HEK293 (cell line): Measurements from ENCODE around the gene EFEMP2.

Source experiments
- BCL11A ChIP-seq: fragments of 450-650 bp; formaldehyde crosslinking; IDR thresholded peaks from 2 replicates; pipeline ENCODE4 v1.5.1; 2016; ENCODE audit warnings: low read depth, missing biosample characterization, missing genetic modification characterization
- GLIS2 ChIP-seq: fragments of 450-650 bp; formaldehyde crosslinking; IDR thresholded peaks from 2 replicates; pipeline ENCODE4 v1.5.1; 2016; ENCODE audit warnings: missing biosample characterization, missing genetic modification characterization
- HIC1 ChIP-seq: fragments of 450-650 bp; formaldehyde crosslinking; IDR thresholded peaks from 2 replicates; pipeline ENCODE4 v1.5.1; 2016; ENCODE audit warnings: missing biosample characterization, missing genetic modification characterization
- KLF10 ChIP-seq: fragments of 450-650 bp; IDR thresholded peaks from 2 replicates; pipeline ENCODE4 v1.5.1; 2018; ENCODE audit warnings: missing biosample characterization, mild to moderate bottlenecking, missing genetic modification characterization
- OSR2 ChIP-seq: fragments of 450-650 bp; formaldehyde crosslinking; IDR thresholded peaks from 2 replicates; pipeline ENCODE4 v1.5.1; 2016; ENCODE audit warnings: missing biosample characterization, missing genetic modification characterization
- REPIN1 ChIP-seq: fragments of 450-650 bp; formaldehyde crosslinking; IDR thresholded peaks from 2 replicates; pipeline ENCODE4 v1.5.1; 2017; ENCODE audit warnings: missing biosample characterization, missing genetic modification characterization, low read depth
- SP3 ChIP-seq: fragments of 450-650 bp; formaldehyde crosslinking; IDR thresholded peaks from 2 replicates; pipeline ENCODE4 v1.5.1; 2016; ENCODE audit warnings: missing biosample characterization, missing genetic modification characterization
- SP7 ChIP-seq: fragments of 450-650 bp; formaldehyde crosslinking; IDR thresholded peaks from 2 replicates; pipeline ENCODE4 v1.5.1; 2016; ENCODE audit warnings: missing biosample characterization, missing genetic modification characterization
- WT1 ChIP-seq: fragments of 450-650 bp; formaldehyde crosslinking; IDR thresholded peaks from 2 replicates; pipeline ENCODE4 v1.5.1; 2016; ENCODE audit warnings: missing biosample characterization, missing genetic modification characterization
- ZBTB20 ChIP-seq: fragments of 450-650 bp; formaldehyde crosslinking; IDR thresholded peaks from 2 replicates; pipeline ENCODE4 v1.5.1; 2016; ENCODE audit warnings: missing biosample characterization, missing genetic modification characterization
- ZNF155 ChIP-seq: fragments of 450-650 bp; formaldehyde crosslinking; IDR thresholded peaks from 2 replicates; pipeline ENCODE4 v1.5.1; 2016; ENCODE audit warnings: missing biosample characterization, missing genetic modification characterization
- ZNF175 ChIP-seq: fragments of 450-650 bp; formaldehyde crosslinking; IDR thresholded peaks from 2 replicates; pipeline ENCODE4 v1.5.1; 2016; ENCODE audit warnings: missing biosample characterization, missing genetic modification characterization
- ZNF2 ChIP-seq: fragments of 450-650 bp; formaldehyde crosslinking; IDR thresholded peaks from 2 replicates; pipeline ENCODE4 v1.5.1; 2016; ENCODE audit warnings: missing biosample characterization, missing genetic modification characterization
- ZNF324 ChIP-seq: fragments of 450-650 bp; formaldehyde crosslinking; IDR thresholded peaks from 2 replicates; pipeline ENCODE4 v1.5.1; 2016; ENCODE audit warnings: missing biosample characterization, missing genetic modification characterization
- ZNF398 ChIP-seq: fragments of 450-650 bp; formaldehyde crosslinking; IDR thresholded peaks from 2 replicates; pipeline ENCODE4 v1.5.1; 2017; ENCODE audit warnings: missing biosample characterization, missing genetic modification characterization
- ZNF521 ChIP-seq: fragments of 450-650 bp; formaldehyde crosslinking; IDR thresholded peaks from 2 replicates; pipeline ENCODE4 v1.5.1; 2017; ENCODE audit warnings: missing biosample characterization, mild to moderate bottlenecking, missing genetic modification characterization
- ZNF560 ChIP-seq: fragments of 450-650 bp; formaldehyde crosslinking; IDR thresholded peaks from 2 replicates; pipeline ENCODE4 v1.5.1; 2017; ENCODE audit warnings: missing biosample characterization, missing genetic modification characterization, borderline replicate concordance
- ZNF600 ChIP-seq: fragments of 450-650 bp; formaldehyde crosslinking; IDR thresholded peaks from 2 replicates; pipeline ENCODE4 v1.5.1; 2016; ENCODE audit warnings: missing biosample characterization, missing genetic modification characterization
- ZNF623 ChIP-seq: fragments of 450-650 bp; formaldehyde crosslinking; IDR thresholded peaks from 2 replicates; pipeline ENCODE4 v1.5.1; 2016; ENCODE audit warnings: missing biosample characterization, missing genetic modification characterization
- ZNF830 ChIP-seq: fragments of 450-650 bp; IDR thresholded peaks from 2 replicates; pipeline ENCODE4 v1.5.0; 2018; ENCODE audit warnings: missing biosample characterization, missing genetic modification characterization, low read depth, mild to moderate bottlenecking, moderate library complexity
- ZXDB ChIP-seq: fragments of 450-650 bp; formaldehyde crosslinking; IDR thresholded peaks from 2 replicates; pipeline ENCODE4 v1.5.1; 2016; ENCODE audit warnings: missing biosample characterization, missing genetic modification characterization
- TF ChIP-seq, protein P1 (sequence below): fragments of 450-650 bp; formaldehyde crosslinking; IDR thresholded peaks from 2 replicates; pipeline ENCODE4 v1.5.1; 2016; ENCODE audit warnings: missing biosample characterization, missing genetic modification characterization, borderline replicate concordance
- TF ChIP-seq, protein P2 (sequence below): fragments of 450-650 bp; formaldehyde crosslinking; IDR thresholded peaks from 2 replicates; pipeline ENCODE4 v1.5.1; 2016; ENCODE audit warnings: missing biosample characterization, missing genetic modification characterization
- TF ChIP-seq, protein P3 (sequence below): fragments of 450-650 bp; formaldehyde crosslinking; IDR thresholded peaks from 2 replicates; pipeline ENCODE4 v1.5.1; 2016; ENCODE audit warnings: missing biosample characterization, missing genetic modification characterization
- TF ChIP-seq, protein P4 (sequence below): fragments of 450-650 bp; formaldehyde crosslinking; IDR thresholded peaks from 2 replicates; pipeline ENCODE4 v1.5.1; 2016; ENCODE audit warnings: missing biosample characterization, missing genetic modification characterization

EFEMP2 gene

DNA sequence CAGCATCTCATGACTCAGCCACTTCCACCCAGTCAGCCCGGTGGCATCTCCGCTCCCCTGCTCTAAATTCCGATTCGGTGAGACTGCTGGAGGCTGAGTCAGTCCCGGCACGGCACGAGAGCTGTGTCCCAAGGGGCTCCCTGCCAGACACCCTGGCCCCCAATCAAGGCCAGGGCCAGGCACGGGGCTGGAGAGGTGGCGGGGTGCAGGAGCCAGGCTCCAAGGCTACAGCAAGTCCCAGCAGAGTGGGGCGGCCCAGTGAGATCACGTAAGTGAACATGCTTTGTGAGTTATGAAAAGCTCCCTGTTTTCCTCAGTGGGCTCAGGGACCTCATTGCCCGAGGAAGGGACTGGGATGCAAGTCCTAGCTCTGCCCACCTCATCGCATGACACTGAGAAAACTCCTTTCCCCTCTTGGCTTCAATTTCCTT, 43.2 kb upstream of the EFEMP2 start (continued):
- TF ChIP-seq ZNF398 (tag by site-specific recombination) (peak; percentile 28; the same call in 1 of the 2 replicates), ZNF155 (tag by site-specific recombination) (no peak), ZNF623 (tag by site-specific recombination) (no peak), BCL11A (0 out of 2 replicates have a peak, but pooled peaks have one; percentile 26), WT1 (tag by site-specific recombination) (peak; percentile 35; the same call in 1 of the 2 replicates), OSR2 (0 out of 2 replicates have a peak, but pooled peaks have one; percentile 25), KLF10 (tag by site-specific recombination) (peak; percentile 47; the same call in 1 of the 2 replicates), ZNF830 (tag by site-specific recombination) (no peak), ZNF2 (no peak), HIC1 (tag by site-specific recombination) (peak; percentile 70; the same call in 1 of the 2 replicates), ZNF600 (tag by site-specific recombination) (peak; percentile 52), SP3 (tag by site-specific recombination) (0 out of 2 replicates have a peak, but pooled peaks have one; percentile 36), ZNF175 (tag by site-specific recombination) (no peak), ZXDB (tag by site-specific recombination) (peak; percentile 48; the same call in 1 of the 2 replicates), REPIN1 (no peak), ZNF521 (no peak), ZBTB20 (peak; percentile 47; the same call in 1 of the 2 replicates), ZNF324 (tag by site-specific recombination) (peak; percentile 34; the same call in 1 of the 2 replicates), ZNF560 (tag by site-specific recombination) (no peak), GLIS2 (tag by site-specific recombination) (peak; percentile 83), SP7 (tag by site-specific recombination) (peak; percentile 85)
- TF ChIP-seq, protein P1, sequence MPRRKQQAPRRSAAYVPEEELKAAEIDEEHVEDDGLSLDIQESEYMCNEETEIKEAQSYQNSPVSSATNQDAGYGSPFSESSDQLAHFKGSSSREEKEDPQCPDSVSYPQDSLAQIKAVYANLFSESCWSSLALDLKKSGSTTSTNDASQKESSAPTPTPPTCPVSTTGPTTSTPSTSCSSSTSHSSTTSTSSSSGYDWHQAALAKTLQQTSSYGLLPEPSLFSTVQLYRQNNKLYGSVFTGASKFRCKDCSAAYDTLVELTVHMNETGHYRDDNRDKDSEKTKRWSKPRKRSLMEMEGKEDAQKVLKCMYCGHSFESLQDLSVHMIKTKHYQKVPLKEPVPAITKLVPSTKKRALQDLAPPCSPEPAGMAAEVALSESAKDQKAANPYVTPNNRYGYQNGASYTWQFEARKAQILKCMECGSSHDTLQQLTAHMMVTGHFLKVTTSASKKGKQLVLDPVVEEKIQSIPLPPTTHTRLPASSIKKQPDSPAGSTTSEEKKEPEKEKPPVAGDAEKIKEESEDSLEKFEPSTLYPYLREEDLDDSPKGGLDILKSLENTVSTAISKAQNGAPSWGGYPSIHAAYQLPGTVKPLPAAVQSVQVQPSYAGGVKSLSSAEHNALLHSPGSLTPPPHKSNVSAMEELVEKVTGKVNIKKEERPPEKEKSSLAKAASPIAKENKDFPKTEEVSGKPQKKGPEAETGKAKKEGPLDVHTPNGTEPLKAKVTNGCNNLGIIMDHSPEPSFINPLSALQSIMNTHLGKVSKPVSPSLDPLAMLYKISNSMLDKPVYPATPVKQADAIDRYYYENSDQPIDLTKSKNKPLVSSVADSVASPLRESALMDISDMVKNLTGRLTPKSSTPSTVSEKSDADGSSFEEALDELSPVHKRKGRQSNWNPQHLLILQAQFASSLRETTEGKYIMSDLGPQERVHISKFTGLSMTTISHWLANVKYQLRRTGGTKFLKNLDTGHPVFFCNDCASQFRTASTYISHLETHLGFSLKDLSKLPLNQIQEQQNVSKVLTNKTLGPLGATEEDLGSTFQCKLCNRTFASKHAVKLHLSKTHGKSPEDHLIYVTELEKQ = 0 out of 2 replicates have a peak, but pooled peaks have one; percentile 20
- TF ChIP-seq, protein P2, sequence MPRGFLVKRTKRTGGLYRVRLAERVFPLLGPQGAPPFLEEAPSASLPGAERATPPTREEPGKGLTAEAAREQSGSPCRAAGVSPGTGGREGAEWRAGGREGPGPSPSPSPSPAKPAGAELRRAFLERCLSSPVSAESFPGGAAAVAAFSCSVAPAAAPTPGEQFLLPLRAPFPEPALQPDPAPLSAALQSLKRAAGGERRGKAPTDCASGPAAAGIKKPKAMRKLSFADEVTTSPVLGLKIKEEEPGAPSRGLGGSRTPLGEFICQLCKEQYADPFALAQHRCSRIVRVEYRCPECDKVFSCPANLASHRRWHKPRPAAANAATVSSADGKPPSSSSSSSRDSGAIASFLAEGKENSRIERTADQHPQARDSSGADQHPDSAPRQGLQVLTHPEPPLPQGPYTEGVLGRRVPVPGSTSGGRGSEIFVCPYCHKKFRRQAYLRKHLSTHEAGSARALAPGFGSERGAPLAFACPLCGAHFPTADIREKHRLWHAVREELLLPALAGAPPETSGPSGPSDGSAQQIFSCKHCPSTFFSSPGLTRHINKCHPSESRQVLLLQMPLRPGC (tag by site-specific recombination) = peak; percentile 85
- TF ChIP-seq, protein P3, sequence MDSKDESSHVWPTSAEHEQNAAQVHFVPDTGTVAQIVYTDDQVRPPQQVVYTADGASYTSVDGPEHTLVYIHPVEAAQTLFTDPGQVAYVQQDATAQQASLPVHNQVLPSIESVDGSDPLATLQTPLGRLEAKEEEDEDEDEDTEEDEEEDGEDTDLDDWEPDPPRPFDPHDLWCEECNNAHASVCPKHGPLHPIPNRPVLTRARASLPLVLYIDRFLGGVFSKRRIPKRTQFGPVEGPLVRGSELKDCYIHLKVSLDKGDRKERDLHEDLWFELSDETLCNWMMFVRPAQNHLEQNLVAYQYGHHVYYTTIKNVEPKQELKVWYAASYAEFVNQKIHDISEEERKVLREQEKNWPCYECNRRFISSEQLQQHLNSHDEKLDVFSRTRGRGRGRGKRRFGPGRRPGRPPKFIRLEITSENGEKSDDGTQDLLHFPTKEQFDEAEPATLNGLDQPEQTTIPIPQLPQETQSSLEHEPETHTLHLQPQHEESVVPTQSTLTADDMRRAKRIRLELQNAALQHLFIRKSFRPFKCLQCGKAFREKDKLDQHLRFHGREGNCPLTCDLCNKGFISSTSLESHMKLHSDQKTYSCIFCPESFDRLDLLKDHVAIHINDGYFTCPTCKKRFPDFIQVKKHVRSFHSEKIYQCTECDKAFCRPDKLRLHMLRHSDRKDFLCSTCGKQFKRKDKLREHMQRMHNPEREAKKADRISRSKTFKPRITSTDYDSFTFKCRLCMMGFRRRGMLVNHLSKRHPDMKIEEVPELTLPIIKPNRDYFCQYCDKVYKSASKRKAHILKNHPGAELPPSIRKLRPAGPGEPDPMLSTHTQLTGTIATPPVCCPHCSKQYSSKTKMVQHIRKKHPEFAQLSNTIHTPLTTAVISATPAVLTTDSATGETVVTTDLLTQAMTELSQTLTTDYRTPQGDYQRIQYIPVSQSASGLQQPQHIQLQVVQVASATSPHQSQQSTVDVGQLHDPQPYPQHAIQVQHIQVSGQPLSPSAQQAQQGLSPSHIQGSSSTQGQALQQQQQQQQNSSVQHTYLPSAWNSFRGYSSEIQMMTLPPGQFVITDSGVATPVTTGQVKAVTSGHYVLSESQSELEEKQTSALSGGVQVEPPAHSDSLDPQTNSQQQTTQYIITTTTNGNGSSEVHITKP (tag by site-specific recombination) = peak; percentile 79
- TF ChIP-seq, protein P4, sequence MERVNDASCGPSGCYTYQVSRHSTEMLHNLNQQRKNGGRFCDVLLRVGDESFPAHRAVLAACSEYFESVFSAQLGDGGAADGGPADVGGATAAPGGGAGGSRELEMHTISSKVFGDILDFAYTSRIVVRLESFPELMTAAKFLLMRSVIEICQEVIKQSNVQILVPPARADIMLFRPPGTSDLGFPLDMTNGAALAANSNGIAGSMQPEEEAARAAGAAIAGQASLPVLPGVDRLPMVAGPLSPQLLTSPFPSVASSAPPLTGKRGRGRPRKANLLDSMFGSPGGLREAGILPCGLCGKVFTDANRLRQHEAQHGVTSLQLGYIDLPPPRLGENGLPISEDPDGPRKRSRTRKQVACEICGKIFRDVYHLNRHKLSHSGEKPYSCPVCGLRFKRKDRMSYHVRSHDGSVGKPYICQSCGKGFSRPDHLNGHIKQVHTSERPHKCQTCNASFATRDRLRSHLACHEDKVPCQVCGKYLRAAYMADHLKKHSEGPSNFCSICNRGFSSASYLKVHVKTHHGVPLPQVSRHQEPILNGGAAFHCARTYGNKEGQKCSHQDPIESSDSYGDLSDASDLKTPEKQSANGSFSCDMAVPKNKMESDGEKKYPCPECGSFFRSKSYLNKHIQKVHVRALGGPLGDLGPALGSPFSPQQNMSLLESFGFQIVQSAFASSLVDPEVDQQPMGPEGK (tag by site-specific recombination) = peak; percentile 92
